ENCODE results near the gene S100A4.

S100A4 gene

GRCh38 chr1:153573351-153573750 is 27.7 kb upstream of the S100A4 start:
- no peak for TF ChIP-seq CTCF (IDR thresholded peaks at IDR 0.05; ENCODE audit: low read depth, low read length)
- no peak for DNase-seq (ENCODE audit: low read depth, low spot score)
- in situ Hi-C loops (cut with HindIII; ENCODE audit: low sequenced_read_pairs) = no loop called here
- no peak overlapping the region for H3K4me3 ChIP-seq (ENCODE audit: low read depth, low read length)

GRCh38 chr1:153572569-153573015 is 27.0 kb upstream of the S100A4 start:
- peak; percentile 94 for TF ChIP-seq CTCF (IDR thresholded peaks at IDR 0.05; ENCODE audit: low read depth, low read length)
- H3K4me3 ChIP-seq (ENCODE audit: low read depth, low read length) = no peak overlapping the region
- in situ Hi-C loops (cut with HindIII; ENCODE audit: low sequenced_read_pairs) = no loop called here
- DNase-seq (ENCODE audit: low read depth, low spot score) = peak; percentile 85

GRCh38 chr1:153571706-153572105 is 26.1 kb upstream of the S100A4 start:
- in situ Hi-C loops (cut with HindIII; ENCODE audit: low sequenced_read_pairs) = no loop called here
- no peak overlapping the region for H3K4me3 ChIP-seq (ENCODE audit: low read depth, low read length)
- no peak for TF ChIP-seq CTCF (IDR thresholded peaks at IDR 0.05; ENCODE audit: low read depth, low read length)
- no peak for DNase-seq (ENCODE audit: low read depth, low spot score)

- TF ChIP-seq CTCF (IDR thresholded peaks at IDR 0.05; ENCODE audit: low read depth, low read length) = no peak
- no peak overlapping the region for H3K4me3 ChIP-seq (ENCODE audit: low read depth, low read length)
- in situ Hi-C loops (cut with HindIII; ENCODE audit: low sequenced_read_pairs) = no loop called here
- no peak for DNase-seq (ENCODE audit: low read depth, low spot score)
Observed at GRCh38 chr1:153570874-153571273, 25.3 kb upstream of the S100A4 start.

GRCh38 chr1:153569465-153569864 is 23.9 kb upstream of the S100A4 start:
- TF ChIP-seq CTCF (IDR thresholded peaks at IDR 0.05; ENCODE audit: low read depth, low read length) = no peak
- H3K4me3 ChIP-seq (ENCODE audit: low read depth, low read length) = no peak overlapping the region
- DNase-seq (ENCODE audit: low read depth, low spot score) = no peak
- in situ Hi-C loops (cut with HindIII; ENCODE audit: low sequenced_read_pairs) = no loop called here

GRCh38 chr1:153568367-153569099 is 22.9 kb upstream of the S100A4 start:
- no peak overlapping the region for H3K4me3 ChIP-seq (ENCODE audit: low read depth, low read length)
- in situ Hi-C loops (cut with HindIII; ENCODE audit: low sequenced_read_pairs) = no loop called here
- DNase-seq (ENCODE audit: low read depth, low spot score) = peak; percentile 88
- TF ChIP-seq CTCF (IDR thresholded peaks at IDR 0.05; ENCODE audit: low read depth, low read length) = peak; percentile 99
